ENCODE measurements around the gene ROR1.

GRCh38 chr1:63777286-63777685 lies 3.5 kb downstream of the ROR1 start:
- TF ChIP-seq CTCF (IDR thresholded peaks at IDR 0.05; ENCODE audit: low read length) (no peak), EZH2 (optimal IDR thresholded peaks at IDR 0.05; ENCODE audit: low read depth, low read length) (no peak)
